ENCODE measurements around the gene PLOD3. TPM values are rescaled to one million over a fixed set of nuclear protein-coding genes. Genes with fewer than 3 reads are reported as not detected.

PLOD3 gene
- total RNA-seq, 2 experiments from 2014 or later: 9.2 to 30.5 TPM

GRCh38 chr7:101164071-101164840, 53.1 kb downstream of the PLOD3 start:
- BruUV-seq (replicated peaks): no TSS peak
- Histone ChIP-seq H3K4me3 (ENCODE audit: low read depth, low read length, poor library complexity, severe bottlenecking) (no peak overlapping the region), H3K79me2 (ENCODE audit: insufficient read depth, low read depth, low read length) (no peaks in the 10 kb centered on the region), H4K20me1 (ENCODE audit: insufficient read depth, low read length) (no peaks in the 10 kb centered on the region), H3K4me1 (ENCODE audit: insufficient read depth, low read length, poor library complexity, severe bottlenecking) (peaks cover 13% of the 10 kb centered on the region), H3K36me3 (ENCODE audit: insufficient read depth, low read length) (no peaks in the 10 kb centered on the region), H3K9me2 (ENCODE audit: insufficient read depth, low read length) (no peaks in the 10 kb centered on the region), H3K27ac (ENCODE audit: low read depth, low read length, poor library complexity, severe bottlenecking) (no peak overlapping the region), H3K9me3 (ENCODE audit: low read length) (no peaks in the 10 kb centered on the region), H3K4me2 (ENCODE audit: low read length) (peak overlapping the region; percentile 71; the same call in 1 of the 2 replicates), H2AFZ (ENCODE audit: low read length) (no peak overlapping the region)
- intact Hi-C loops (cut with micrococcal nuclease; ENCODE audit: unreplicated experiment): no loop called here
- no peak for DNase-seq (ENCODE audit: low spot score)
- ChIA-PET CTCF (ENCODE audit: unreplicated experiment) (no interaction called here), POLR2A (interaction anchor here (0.6 kb wide), 1 partner anchor 187 kb away, joined by 3 read pairs; no protein-coding TSS in a partner anchor)
- TF ChIP-seq EZH2phosphoT487 (IDR thresholded peaks at IDR 0.05; ENCODE audit: borderline replicate concordance, low read depth, low read length) (no peak), CTCF (conservative IDR thresholded peaks at IDR 0.05; ENCODE audit: low read length) (no peak)

DNA sequence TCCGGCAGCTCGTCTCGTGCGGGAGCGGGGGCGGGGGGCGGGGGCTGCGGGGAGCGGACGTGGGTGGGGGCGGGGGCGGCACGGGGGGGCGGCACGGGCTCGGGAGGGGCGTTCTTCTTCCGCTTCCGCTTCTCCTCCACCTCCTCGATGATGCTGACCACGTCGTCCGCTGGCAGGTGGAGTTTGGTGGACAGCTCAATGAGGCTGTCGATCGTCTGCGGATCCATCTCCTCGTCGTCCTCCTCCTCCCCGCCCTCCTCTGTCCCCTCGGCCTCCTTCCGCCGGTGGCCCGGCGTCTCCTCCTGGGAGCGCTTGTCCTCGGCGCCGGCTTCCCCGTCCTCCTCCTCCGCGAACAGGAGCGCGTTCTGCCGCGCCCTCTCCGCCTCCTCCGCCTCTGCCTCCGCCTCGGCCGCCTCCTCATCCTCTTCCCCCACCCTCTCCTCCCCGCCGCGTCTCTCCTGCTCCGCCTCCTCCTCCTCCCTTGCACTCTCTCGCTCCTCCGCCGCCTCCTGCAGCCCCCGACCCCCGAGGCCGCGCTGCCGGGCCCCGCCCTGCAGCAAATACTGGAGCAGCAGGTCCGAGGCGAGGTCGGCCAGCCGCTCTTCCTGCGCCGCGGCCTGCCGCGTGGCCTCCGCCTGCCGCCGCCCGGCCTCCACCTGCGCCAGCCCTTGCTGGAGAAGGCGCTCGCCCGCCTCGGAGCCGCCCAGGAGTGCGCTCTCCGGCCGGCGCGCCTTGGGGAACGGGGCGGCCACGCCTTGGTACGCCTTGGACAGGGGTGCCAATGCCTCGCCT, 53.9 kb downstream of the PLOD3 start:
- Histone ChIP-seq H3K4me1 (ENCODE audit: insufficient read depth, low read length, poor library complexity, severe bottlenecking) (peaks cover 13% of the 10 kb centered on the region), H3K27ac (ENCODE audit: low read depth, low read length, poor library complexity, severe bottlenecking) (no peak overlapping the region), H3K36me3 (ENCODE audit: insufficient read depth, low read length) (no peaks in the 10 kb centered on the region), H4K20me1 (ENCODE audit: insufficient read depth, low read length) (no peaks in the 10 kb centered on the region), H3K4me3 (ENCODE audit: low read depth, low read length, poor library complexity, severe bottlenecking) (peak overlapping the region; percentile 49), H3K4me2 (ENCODE audit: low read length) (peak overlapping the region; percentile 71), H2AFZ (ENCODE audit: low read length) (no peak overlapping the region), H3K9me2 (ENCODE audit: insufficient read depth, low read length) (no peaks in the 10 kb centered on the region), H3K9me3 (ENCODE audit: low read length) (no peaks in the 10 kb centered on the region), H3K79me2 (ENCODE audit: insufficient read depth, low read depth, low read length) (no peaks in the 10 kb centered on the region)
- DNase-seq (ENCODE audit: low spot score): no peak
- ChIA-PET POLR2A (interaction anchor here (0.6 kb wide), 1 partner anchor 188 kb away, joined by 3 read pairs; no protein-coding TSS in a partner anchor), CTCF (ENCODE audit: unreplicated experiment) (interaction anchor here (0.6 kb wide), 1 partner anchor 11 kb away, joined by 3 read pairs; no protein-coding TSS in a partner anchor)
- TF ChIP-seq EZH2phosphoT487 (IDR thresholded peaks at IDR 0.05; ENCODE audit: borderline replicate concordance, low read depth, low read length) (no peak), CTCF (conservative IDR thresholded peaks at IDR 0.05; ENCODE audit: low read length) (no peak)
- intact Hi-C loops (cut with micrococcal nuclease; ENCODE audit: unreplicated experiment): no loop called here
- no TSS peak for BruUV-seq (replicated peaks)
